ENCODE results near the gene FAM168A.

GRCh38 chr11:73647459-73648100 lies 49.7 kb upstream of the FAM168A start:
- no peak for TF ChIP-seq SMAD4 (CRISPR knock-in tag; IDR thresholded peaks at IDR 0.05)
- TF ChIP-seq ZNF138 (CRISPR knock-in tag; conservative IDR thresholded peaks at IDR 0.05) = no peak
- TF ChIP-seq CTCF (IDR thresholded peaks at IDR 0.05) = no peak
- TF ChIP-seq NR2C2 (CRISPR knock-in tag; IDR thresholded peaks at IDR 0.05) = no peak
- TF ChIP-seq, protein P1, sequence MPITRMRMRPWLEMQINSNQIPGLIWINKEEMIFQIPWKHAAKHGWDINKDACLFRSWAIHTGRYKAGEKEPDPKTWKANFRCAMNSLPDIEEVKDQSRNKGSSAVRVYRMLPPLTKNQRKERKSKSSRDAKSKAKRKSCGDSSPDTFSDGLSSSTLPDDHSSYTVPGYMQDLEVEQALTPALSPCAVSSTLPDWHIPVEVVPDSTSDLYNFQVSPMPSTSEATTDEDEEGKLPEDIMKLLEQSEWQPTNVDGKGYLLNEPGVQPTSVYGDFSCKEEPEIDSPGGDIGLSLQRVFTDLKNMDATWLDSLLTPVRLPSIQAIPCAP (CRISPR knock-in tag; IDR thresholded peaks at IDR 0.05) = no peak
- TF ChIP-seq TEAD4 (CRISPR knock-in tag; IDR thresholded peaks at IDR 0.05) = no peak
- TF ChIP-seq ATF3 (CRISPR knock-in tag; conservative IDR thresholded peaks at IDR 0.05) = no peak
- TF ChIP-seq SMAD3 (CRISPR knock-in tag; IDR thresholded peaks at IDR 0.05; ENCODE audit: borderline replicate concordance) = no peak
- no peak for TF ChIP-seq ESRRA (CRISPR knock-in tag; IDR thresholded peaks at IDR 0.05; ENCODE audit: borderline replicate concordance)
- no peak for TF ChIP-seq IRF2 (CRISPR knock-in tag; IDR thresholded peaks at IDR 0.05; ENCODE audit: borderline replicate concordance, low read depth)
- TF ChIP-seq, protein P2, sequence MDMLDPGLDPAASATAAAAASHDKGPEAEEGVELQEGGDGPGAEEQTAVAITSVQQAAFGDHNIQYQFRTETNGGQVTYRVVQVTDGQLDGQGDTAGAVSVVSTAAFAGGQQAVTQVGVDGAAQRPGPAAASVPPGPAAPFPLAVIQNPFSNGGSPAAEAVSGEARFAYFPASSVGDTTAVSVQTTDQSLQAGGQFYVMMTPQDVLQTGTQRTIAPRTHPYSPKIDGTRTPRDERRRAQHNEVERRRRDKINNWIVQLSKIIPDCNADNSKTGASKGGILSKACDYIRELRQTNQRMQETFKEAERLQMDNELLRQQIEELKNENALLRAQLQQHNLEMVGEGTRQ (CRISPR knock-in tag; IDR thresholded peaks at IDR 0.05) = no peak
- TF ChIP-seq ETV6 (CRISPR knock-in tag; IDR thresholded peaks at IDR 0.05) = no peak
